HepG2 (cell line): Measurements from ENCODE around the gene TCL1A. TPM values are rescaled to one million over a fixed set of nuclear protein-coding genes. Genes with fewer than 3 reads are reported as not detected.

Source experiments
- CBX2 ChIP-seq, 2 experiments: fragments of 200-600 bp in 1 of 2; sonication (generic); formaldehyde crosslinking in 1 of 2; IDR thresholded peaks; 2 replicates each; pipeline versions ENCODE4 v1.7.0 to v1.8.1; 2018 to 2022; ENCODE audit warnings: low read depth in 2 of 2, low read length in 1 of 2, mild to moderate bottlenecking in 1 of 2, missing genetic modification reagents in 1 of 2
- CREB1 ChIP-seq, 2 experiments: fragments of 450-650 bp in 1 of 2; IDR thresholded peaks; 2 replicates each; pipeline ENCODE4 v1.6.1; 2016 to 2017; ENCODE audit warnings: control low read depth in 1 of 2, mild to moderate bottlenecking in 1 of 2, missing compliant biosample characterization in 1 of 2, missing genetic modification characterization in 1 of 2
- EED ChIP-seq: sonication (generic); formaldehyde crosslinking; IDR thresholded peaks from 2 replicates; pipeline ENCODE4 v1.5.0; 2020; ENCODE audit warnings: mild to moderate bottlenecking, missing genetic modification reagents
- GATAD2A ChIP-seq: IDR thresholded peaks from 2 replicates; pipeline ENCODE4 v1.6.1; 2016
- KDM4B ChIP-seq: sonication (generic); formaldehyde crosslinking; IDR thresholded peaks from 2 replicates; pipeline ENCODE4 v1.4.0; 2020; ENCODE audit warnings: missing genetic modification reagents
- MAZ ChIP-seq, 2 experiments: sonication (generic) in 1 of 2; formaldehyde crosslinking in 1 of 2; IDR thresholded peaks; 2 replicates each; pipeline versions ENCODE4 v1.5.0 to v1.6.1; 2012 to 2020; ENCODE audit warnings: low read depth in 2 of 2, mild to moderate bottlenecking in 2 of 2, borderline replicate concordance in 1 of 2, improper control_type of control experiment in 1 of 2, low read length in 1 of 2, missing genetic modification reagents in 1 of 2, moderate library complexity in 1 of 2
- REL ChIP-seq: sonication (generic); formaldehyde crosslinking; conservative IDR thresholded peaks from 2 replicates; pipeline ENCODE4 v1.8.0; 2022; ENCODE audit warnings: mild to moderate bottlenecking, missing genetic modification reagents, moderate library complexity
- TBL1XR1 ChIP-seq: fragments of 150-350 bp; IDR thresholded peaks from 2 replicates; pipeline ENCODE4 v1.6.1; 2014; ENCODE audit warnings: borderline replicate concordance, low read length; ENCODE audit not compliant: partially characterized antibody
- U2AF1 ChIP-seq: fragments of 200-400 bp; formaldehyde crosslinking; optimal IDR thresholded peaks from 2 replicates; pipeline ENCODE3; 2017; ENCODE audit warnings: mild to moderate bottlenecking, low read depth, low read length
- ZNF382 ChIP-seq: sonication (generic); formaldehyde crosslinking; IDR thresholded peaks from 2 replicates; pipeline ENCODE4 v1.5.0; 2020; ENCODE audit warnings: missing genetic modification reagents, mild to moderate bottlenecking, borderline replicate concordance
- ZNF512 ChIP-seq: sonication (generic); formaldehyde crosslinking; IDR thresholded peaks from 2 replicates; pipeline ENCODE4 v1.4.0; 2020; ENCODE audit warnings: mild to moderate bottlenecking, missing genetic modification reagents
- ZNF577 ChIP-seq: sonication (generic); formaldehyde crosslinking; IDR thresholded peaks from 2 replicates; pipeline ENCODE4 v1.4.0; 2020; ENCODE audit warnings: mild to moderate bottlenecking, low read depth, missing genetic modification reagents, borderline replicate concordance
- ZNF788 ChIP-seq: sonication (generic); formaldehyde crosslinking; IDR thresholded peaks from 2 replicates; pipeline ENCODE4 v1.5.0; 2020; ENCODE audit warnings: mild to moderate bottlenecking, missing genetic modification reagents, borderline replicate concordance
- ZNF841 ChIP-seq: sonication (generic); formaldehyde crosslinking; IDR thresholded peaks from 2 replicates; pipeline ENCODE4 v1.8.1; 2023; ENCODE audit warnings: missing genetic modification reagents, borderline replicate concordance
- polyA plus RNA-seq, 8 experiments: library from polyadenylated mRNA; depleted of rRNA in 3 of 8; stranded (reverse) in 7 of 8; unstranded in 1 of 8; fragments of >200 nt; fragmentation: Illumina TruSeq in 4 of 8; extraction: Trizol in 4 of 8; gene quantifications; 2 replicates each; pipeline versions ENCODE4 v1.2.1 to v1.2.3, GENCODE V29; 2011 to 2016; ENCODE audit warnings: low read depth in 4 of 8, missing spikeins in 1 of 8, mixed read lengths in 1 of 8; ENCODE audit not compliant: insufficient read depth in 1 of 8
- total RNA-seq, 5 experiments: library from RNA; depleted of rRNA; stranded (reverse); fragments of >200 nt; fragmentation: Illumina TruSeq; extraction: Trizol; gene quantifications; 2 replicates each; pipeline ENCODE4 v1.2.3, GENCODE V29; 2016; ENCODE audit warnings: low read depth in 1 of 5

The TCL1A gene
- total and polyA plus RNA-seq, 2 of the 13 experiments (the other 11 are each of a cell fraction or from before 2014, with no cell fraction given): not detected

GRCh38 chr14:95712398-95712797 is 1.5 kb downstream of the TCL1A start (continued):
- no peak for TF ChIP-seq ZNF512
- TF ChIP-seq U2AF1: no peak
- TF ChIP-seq EED (CRISPR knock-in tag): no peak
- TF ChIP-seq ZNF382 (CRISPR knock-in tag): no peak
- TF ChIP-seq KDM4B (CRISPR knock-in tag): no peak
- no peak for TF ChIP-seq ZNF577 (CRISPR knock-in tag)
- TF ChIP-seq ZNF788 (CRISPR knock-in tag): no peak
- no peak for TF ChIP-seq TBL1XR1
- no peak for TF ChIP-seq MAZ (IDR thresholded peaks at IDR 0.05; ENCODE audit: borderline replicate concordance, low read depth, low read length)
- TF ChIP-seq MAZ (CRISPR knock-in tag; IDR thresholded peaks at IDR 0.05; ENCODE audit: low read depth): no peak
- TF ChIP-seq REL: no peak
- no peak for TF ChIP-seq CREB1 (IDR thresholded peaks at IDR 0.05)
- TF ChIP-seq CREB1 (CRISPR knock-in tag; IDR thresholded peaks at IDR 0.05): no peak
- no peak for TF ChIP-seq ZNF841 (CRISPR knock-in tag)
- no peak for TF ChIP-seq CBX2 (IDR thresholded peaks at IDR 0.05; ENCODE audit: low read depth, low read length)
- no peak for TF ChIP-seq CBX2 (CRISPR knock-in tag; IDR thresholded peaks at IDR 0.05; ENCODE audit: low read depth)
- TF ChIP-seq GATAD2A (CRISPR knock-in tag): no peak
